IPS-18c (cell line): ENCODE results near the gene MRPL14.
A peak's percentile ranks its signal among the peaks of the same experiment; 100 is the strongest.

Source experiments
- H3K4me3 ChIP-seq: 2 replicates; pipeline ENCODE4 v1.7.0; 2013; ENCODE audit warnings: low read depth, mild to moderate bottlenecking, low read length, moderate library complexity; ENCODE audit not compliant: insufficient read depth
- H3K9me3 ChIP-seq: one replicate; pipeline ENCODE4 v1.6.1; 2013; ENCODE audit warnings: mild to moderate bottlenecking, low read length, moderate library complexity; ENCODE audit not compliant: control insufficient read depth, insufficient read depth

The MRPL14 gene

GRCh38 chr6:44127186-44128019 lies at the start of gene MRPL14, which contains the start of gene TMEM63B:
TSS of gene MRPL14 (minus strand) at chr6:44127452. CDS start at chr6:44116611, 10,841 bp downstream.
TSS of gene TMEM63B (plus strand) at chr6:44127554. CDS start at chr6:44134585, 7,031 bp downstream.
- peak within 1 kb of the TSS; percentile 84 for H3K4me3 ChIP-seq
- no peaks in the 10 kb centered on the region for H3K9me3 ChIP-seq

GRCh38 chr6:44176130-44176761 lies 49.0 kb upstream of the MRPL14 start:
- H3K4me3 ChIP-seq: no peak overlapping the region
- H3K9me3 ChIP-seq: no peaks in the 10 kb centered on the region

GRCh38 chr6:44172731-44173500 lies 45.7 kb upstream of the MRPL14 start:
- Histone ChIP-seq H3K4me3 (no peak overlapping the region), H3K9me3 (no peaks in the 10 kb centered on the region)

- H3K4me3 ChIP-seq: no peak overlapping the region
- H3K9me3 ChIP-seq: no peaks in the 10 kb centered on the region
Observed at GRCh38 chr6:44171899-44172546, 44.8 kb upstream of the MRPL14 start.

- no peak overlapping the region for H3K4me3 ChIP-seq
- H3K9me3 ChIP-seq: peaks cover 2% of the 10 kb centered on the region
Observed at GRCh38 chr6:44169886-44170570, 42.8 kb upstream of the MRPL14 start.

- Histone ChIP-seq H3K4me3 (no peak overlapping the region), H3K9me3 (peaks cover 2% of the 10 kb centered on the region)
Observed at GRCh38 chr6:44169154-44169553, 41.9 kb upstream of the MRPL14 start.

GRCh38 chr6:44167567-44167966 lies 40.3 kb upstream of the MRPL14 start:
- Histone ChIP-seq H3K9me3 (peaks cover 2% of the 10 kb centered on the region), H3K4me3 (no peak overlapping the region)

GRCh38 chr6:44166591-44167184 lies 39.4 kb upstream of the MRPL14 start:
- Histone ChIP-seq H3K9me3 (peaks cover 2% of the 10 kb centered on the region), H3K4me3 (no peak overlapping the region)

- Histone ChIP-seq H3K9me3 (peaks cover 2% of the 10 kb centered on the region), H3K4me3 (no peak overlapping the region)
Observed at GRCh38 chr6:44166116-44166515, 38.9 kb upstream of the MRPL14 start.

- no peak overlapping the region for H3K4me3 ChIP-seq
- H3K9me3 ChIP-seq: peaks cover 2% of the 10 kb centered on the region
Observed at GRCh38 chr6:44162876-44163625, 35.8 kb upstream of the MRPL14 start.

GRCh38 chr6:44161997-44162338 lies 34.7 kb upstream of the MRPL14 start:
- Histone ChIP-seq H3K9me3 (peaks cover 2% of the 10 kb centered on the region), H3K4me3 (no peak overlapping the region)

- peaks cover 2% of the 10 kb centered on the region for H3K9me3 ChIP-seq
- H3K4me3 ChIP-seq: no peak within 1 kb of the TSS; the same call in 1 of the 2 replicates
Observed at GRCh38 chr6:44158770-44159228, 31.5 kb upstream of the MRPL14 start, which contains the start of gene CAPN11. TSS of gene CAPN11 (plus strand) at chr6:44158820. CDS start at chr6:44158849, 29 bp downstream.

- H3K9me3 ChIP-seq: peaks cover 2% of the 10 kb centered on the region
Observed at GRCh38 chr6:44157152-44157521, 29.9 kb upstream of the MRPL14 start.

GRCh38 chr6:44156494-44157151 lies 29.4 kb upstream of the MRPL14 start:
- Histone ChIP-seq H3K9me3 (peaks cover 2% of the 10 kb centered on the region), H3K4me3 (no peak overlapping the region)

More at GRCh38 chr6:44157152-44157521, 29.9 kb upstream of the MRPL14 start:
- no peak overlapping the region for H3K4me3 ChIP-seq

- peaks cover 2% of the 10 kb centered on the region for H3K9me3 ChIP-seq
Observed at GRCh38 chr6:44154067-44154466, 26.8 kb upstream of the MRPL14 start.

More at GRCh38 chr6:44154067-44154466, 26.8 kb upstream of the MRPL14 start:
- H3K4me3 ChIP-seq: no peak overlapping the region
